Keratinocyte (primary cell): Measurements from ENCODE around the gene SLC7A6. TPM values are rescaled to one million over a fixed set of nuclear protein-coding genes. Genes with fewer than 3 reads are reported as not detected.

Experiments
- DNase-seq: peaks from one replicate; pipeline ENCODE4 v3.0.0-alpha.2; 2011; ENCODE audit warnings: low read depth, missing footprints, low spot score
- FAIRE-seq: peaks from 2 replicates; lab custom pipeline; 2011; peaks lifted over from hg19 to GRCh38; lab: Jason Lieb, UNC
- H2AFZ ChIP-seq: 2 replicates; pipeline ENCODE4 v1.6.0; 2012; ENCODE audit warnings: low read length, control low read depth, inconsistent platforms; ENCODE audit not compliant: control insufficient read depth
- H3K27ac ChIP-seq: 2 replicates; pipeline ENCODE4 v1.5.1; 2011; ENCODE audit warnings: low read length; ENCODE audit not compliant: control insufficient read depth, insufficient read depth
- H3K27me3 ChIP-seq: 3 replicates; pipeline ENCODE4 v1.6.0; 2011; ENCODE audit warnings: low read length; ENCODE audit not compliant: control insufficient read depth, insufficient read depth; ENCODE audit errors: extremely low read depth
- H3K36me3 ChIP-seq, 2 experiments: 2 replicates in 1 of 2; 3 replicates in 1 of 2; pipeline ENCODE4 v1.5.1; 2011; ENCODE audit warnings: low read length in 2 of 2, mild to moderate bottlenecking in 1 of 2; ENCODE audit not compliant: control insufficient read depth in 2 of 2, insufficient read depth in 2 of 2; ENCODE audit errors: extremely low read depth in 1 of 2
- H3K4me1 ChIP-seq: 3 replicates; pipeline ENCODE4 v1.5.1; 2011; ENCODE audit warnings: low read length; ENCODE audit not compliant: control insufficient read depth, insufficient read depth; ENCODE audit errors: extremely low read depth
- H3K4me2 ChIP-seq: 3 replicates; pipeline ENCODE4 v1.6.0; 2011; ENCODE audit warnings: low read depth, low read length; ENCODE audit not compliant: control insufficient read depth, insufficient read depth; ENCODE audit errors: extremely low read depth
- H3K4me3 ChIP-seq, 3 experiments: fragments of 200-600 bp in 1 of 3; sonication (generic) in 1 of 3; 2 replicates in 2 of 3; 3 replicates in 1 of 3; pipeline ENCODE4 v1.5.1; 2011 to 2016; ENCODE audit warnings: low read length in 3 of 3, mild to moderate bottlenecking in 3 of 3, control low read depth in 2 of 3, inconsistent platforms in 1 of 3, low read depth in 1 of 3, mixed read lengths in 1 of 3, mixed run types in 1 of 3, moderate library complexity in 1 of 3; ENCODE audit not compliant: control insufficient read depth in 2 of 3, insufficient read depth in 2 of 3; ENCODE audit errors: extremely low read depth in 1 of 3
- H3K79me2 ChIP-seq: 2 replicates; pipeline ENCODE4 v1.6.0; 2012; ENCODE audit warnings: low read length; ENCODE audit not compliant: control insufficient read depth, insufficient read depth
- H3K9ac ChIP-seq: 3 replicates; pipeline ENCODE4 v1.6.0; 2011; ENCODE audit warnings: low read length; ENCODE audit not compliant: control insufficient read depth, insufficient read depth; ENCODE audit errors: extremely low read depth
- H3K9me1 ChIP-seq: 3 replicates; pipeline ENCODE4 v1.6.0; 2011; ENCODE audit warnings: low read length; ENCODE audit not compliant: control insufficient read depth, insufficient read depth; ENCODE audit errors: extremely low read depth
- H3K9me3 ChIP-seq: 2 replicates; pipeline ENCODE4 v1.5.1; 2012; ENCODE audit warnings: low read depth, low read length; ENCODE audit not compliant: control insufficient read depth
- H4K20me1 ChIP-seq: 3 replicates; pipeline ENCODE4 v1.6.0; 2011; ENCODE audit warnings: low read length; ENCODE audit not compliant: control insufficient read depth, insufficient read depth; ENCODE audit errors: extremely low read depth
- EZH2 ChIP-seq: IDR thresholded peaks from one replicate; pipeline ENCODE4 v1.6.1; 2012; ENCODE audit warnings: inconsistent platforms, mild to moderate bottlenecking, low read length, moderate library complexity
- dilution Hi-C: fragments of 300-500 bp; cut with MboI; formaldehyde crosslinking; loops from one replicate; pipeline ENCODE4 v1.7.0; 2020; ENCODE audit warnings: low sequenced_read_pairs; ENCODE audit not compliant: extremely low pct_ligation_motif_present
- polyA plus RNA-seq, 5 experiments: library from polyadenylated mRNA; depleted of rRNA in 3 of 5; stranded (reverse) in 3 of 5; stranded (forward) in 1 of 5; unstranded in 1 of 5; fragments of >200 nt; gene quantifications; 1 replicate in 1 of 5; 2 replicates in 3 of 5; 3 replicates in 1 of 5; pipeline versions ENCODE4 v1.2.1 to v1.2.3, GENCODE V29; 2011 to 2012; ENCODE audit warnings: missing spikeins in 2 of 5, low read depth in 1 of 5, low replicate concordance in 1 of 5
- TF ChIP-seq, protein P1 (sequence below), 3 experiments: IDR thresholded peaks in 1 of 3; conservative IDR thresholded peaks in 1 of 3; optimal IDR thresholded peaks in 1 of 3; 2 replicates in 2 of 3; 3 replicates in 1 of 3; pipeline versions ENCODE3 to v1.5.1; 2011; ENCODE audit warnings: low read length in 3 of 3, mild to moderate bottlenecking in 3 of 3, moderate library complexity in 2 of 3, control low read depth in 1 of 3, inconsistent platforms in 1 of 3; ENCODE audit not compliant: insufficient read depth in 2 of 3; ENCODE audit errors: extremely low read depth in 1 of 3

Gene SLC7A6
- polyA plus RNA-seq, 1 donor (not counting 4 experiments of a cell fraction or from before 2014, with no cell fraction given): 43.4 TPM

DNA sequence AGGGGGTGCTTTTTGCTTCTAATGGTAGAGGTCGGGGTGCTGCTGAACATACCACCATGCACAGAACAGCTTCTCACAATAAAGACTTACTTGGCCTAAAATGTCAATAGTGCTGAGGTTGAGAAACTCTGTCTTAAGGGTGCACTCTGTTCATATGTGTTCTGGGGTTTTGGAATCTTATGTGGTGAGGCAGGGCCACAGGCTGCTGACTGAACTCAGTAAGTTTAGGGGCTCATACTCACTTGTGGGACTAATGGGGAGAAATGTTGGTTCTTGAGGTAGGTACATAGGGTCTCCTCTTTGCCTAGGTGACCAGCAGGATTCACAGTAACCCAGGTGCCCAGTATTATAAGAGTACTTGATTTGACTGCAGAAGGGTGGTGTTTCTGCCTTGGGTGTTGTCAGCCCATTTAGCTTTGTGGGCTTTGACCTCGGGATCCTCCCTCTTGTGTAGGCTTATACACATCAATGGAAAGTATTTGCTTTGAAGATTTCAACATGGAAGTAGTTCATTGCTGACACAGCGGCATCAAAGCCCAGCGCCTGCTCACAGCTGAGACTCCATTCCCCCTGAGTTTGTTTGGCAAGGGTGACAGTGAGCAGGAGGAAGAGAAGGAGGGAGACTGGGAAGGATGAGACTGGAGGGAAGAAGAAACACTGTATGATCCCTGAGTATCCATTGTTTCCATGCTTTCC lies 17.2 kb downstream of the SLC7A6 start:
- TF ChIP-seq, protein P1, sequence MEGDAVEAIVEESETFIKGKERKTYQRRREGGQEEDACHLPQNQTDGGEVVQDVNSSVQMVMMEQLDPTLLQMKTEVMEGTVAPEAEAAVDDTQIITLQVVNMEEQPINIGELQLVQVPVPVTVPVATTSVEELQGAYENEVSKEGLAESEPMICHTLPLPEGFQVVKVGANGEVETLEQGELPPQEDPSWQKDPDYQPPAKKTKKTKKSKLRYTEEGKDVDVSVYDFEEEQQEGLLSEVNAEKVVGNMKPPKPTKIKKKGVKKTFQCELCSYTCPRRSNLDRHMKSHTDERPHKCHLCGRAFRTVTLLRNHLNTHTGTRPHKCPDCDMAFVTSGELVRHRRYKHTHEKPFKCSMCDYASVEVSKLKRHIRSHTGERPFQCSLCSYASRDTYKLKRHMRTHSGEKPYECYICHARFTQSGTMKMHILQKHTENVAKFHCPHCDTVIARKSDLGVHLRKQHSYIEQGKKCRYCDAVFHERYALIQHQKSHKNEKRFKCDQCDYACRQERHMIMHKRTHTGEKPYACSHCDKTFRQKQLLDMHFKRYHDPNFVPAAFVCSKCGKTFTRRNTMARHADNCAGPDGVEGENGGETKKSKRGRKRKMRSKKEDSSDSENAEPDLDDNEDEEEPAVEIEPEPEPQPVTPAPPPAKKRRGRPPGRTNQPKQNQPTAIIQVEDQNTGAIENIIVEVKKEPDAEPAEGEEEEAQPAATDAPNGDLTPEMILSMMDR (optimal IDR thresholded peaks at IDR 0.05 in 1 of 3, IDR thresholded peaks at IDR 0.05 in 1 of 3, conservative IDR thresholded peaks at IDR 0.05 in 1 of 3; ENCODE audit: extremely low read depth in 1 of 3, insufficient read depth in 2 of 3, low read length in 3 of 3): no peak
- TF ChIP-seq EZH2: no peak
- Histone ChIP-seq H3K9me1 (no peaks in the 10 kb centered on the region), H3K4me1 (no peaks in the 10 kb centered on the region), H3K9me3 (no peaks in the 10 kb centered on the region), H3K4me2 (no peak overlapping the region), H3K27me3 (no peaks in the 10 kb centered on the region), H3K27ac (no peak overlapping the region), H3K36me3 (peaks cover 12 to 14% of the 10 kb centered on the region in 2 experiments), H3K79me2 (peaks cover 9% of the 10 kb centered on the region), H3K9ac (no peak overlapping the region), H2AFZ (no peak overlapping the region), H4K20me1 (no peaks in the 10 kb centered on the region), H3K4me3 (no peak overlapping the region)
- no peak for DNase-seq
- no peak for FAIRE-seq
- dilution Hi-C loops: no loop called here

DNA sequence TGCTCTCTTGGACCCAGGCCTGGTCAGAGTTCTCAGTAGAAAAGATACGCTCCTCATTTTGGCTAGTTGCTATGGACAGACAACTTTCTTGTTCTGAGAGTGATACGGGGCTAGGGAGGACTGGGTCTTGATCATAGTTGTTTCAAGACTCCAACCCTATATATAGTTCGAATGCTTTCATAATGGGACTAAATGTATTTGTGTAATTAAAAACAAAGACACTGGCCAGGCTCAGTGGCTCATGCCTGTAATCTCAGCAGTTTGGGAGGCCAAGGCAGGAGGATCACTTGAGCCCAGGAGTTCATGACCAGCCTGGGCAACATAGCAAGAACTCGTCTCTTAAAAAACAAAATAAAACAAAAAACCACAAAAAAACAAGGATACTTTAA lies 17.7 kb downstream of the SLC7A6 start:
- Histone ChIP-seq H3K9me1 (no peaks in the 10 kb centered on the region), H3K4me1 (peaks cover 1% of the 10 kb centered on the region), H3K79me2 (peaks cover 8% of the 10 kb centered on the region), H3K4me3 (no peak overlapping the region), H3K36me3 (peaks cover 13 to 14% of the 10 kb centered on the region in 2 experiments), H3K4me2 (no peak overlapping the region), H4K20me1 (no peaks in the 10 kb centered on the region), H3K27me3 (no peaks in the 10 kb centered on the region), H3K9me3 (no peaks in the 10 kb centered on the region), H2AFZ (no peak overlapping the region), H3K9ac (no peak overlapping the region), H3K27ac (no peak overlapping the region)
- dilution Hi-C loops: no loop called here
- DNase-seq (no peak), FAIRE-seq (no peak)
- TF ChIP-seq, protein P1 (optimal IDR thresholded peaks at IDR 0.05 in 1 of 3, IDR thresholded peaks at IDR 0.05 in 1 of 3, conservative IDR thresholded peaks at IDR 0.05 in 1 of 3; ENCODE audit: extremely low read depth in 1 of 3, insufficient read depth in 2 of 3, low read length in 3 of 3): no peak
- no peak for TF ChIP-seq EZH2
